ENCODE results near the gene ACOT9.

The ACOT9 gene

GRCh38 chrX:23742697-23743622 is at the start of gene ACOT9:
Gene ACOT9, minus strand, starts transcription at chrX:23743276. Its CDS starts 132 bp downstream, at chrX:23743144.
- peak; percentile 80 for ATAC-seq (replicated peaks; ENCODE audit: extremely low read depth, poor library complexity, severe bottlenecking)
- H3K4me3 Mint-ChIP-seq: peak within 1 kb of the TSS; percentile 86
- peaks cover 10% of the 10 kb centered on the region for H3K36me3 Mint-ChIP-seq (ENCODE audit: insufficient read depth)
- peak within 1 kb of the TSS; percentile 95 for H3K27ac Mint-ChIP-seq (ENCODE audit: low read depth)
- peaks cover 26% of the 10 kb centered on the region for H3K4me1 Mint-ChIP-seq
- peak; percentile 44 to 66 for DNase-seq (ENCODE audit: low spot score in 2 of 2)
- no peaks in the 10 kb centered on the region for H3K27me3 Mint-ChIP-seq
- H3K9me3 Mint-ChIP-seq: no peaks in the 10 kb centered on the region

GRCh38 chrX:23790155-23790497 is 47.0 kb upstream of the ACOT9 start:
- DNase-seq (ENCODE audit: low spot score in 2 of 2): no peak
- Mint-ChIP-seq H3K36me3 (ENCODE audit: insufficient read depth) (peaks cover 10% of the 10 kb centered on the region), H3K4me1 (peaks cover 3% of the 10 kb centered on the region), H3K27me3 (no peaks in the 10 kb centered on the region), H3K4me3 (no peak overlapping the region), H3K9me3 (no peaks in the 10 kb centered on the region), H3K27ac (ENCODE audit: low read depth) (no peak overlapping the region)
- no peak for ATAC-seq (replicated peaks; ENCODE audit: extremely low read depth, poor library complexity, severe bottlenecking)

- H3K27me3 Mint-ChIP-seq: no peaks in the 10 kb centered on the region
- peaks cover 16% of the 10 kb centered on the region for H3K36me3 Mint-ChIP-seq (ENCODE audit: insufficient read depth)
- no peak overlapping the region for H3K27ac Mint-ChIP-seq (ENCODE audit: low read depth)
- no peak for ATAC-seq (replicated peaks; ENCODE audit: extremely low read depth, poor library complexity, severe bottlenecking)
- no peaks in the 10 kb centered on the region for H3K9me3 Mint-ChIP-seq
- no peak for DNase-seq (ENCODE audit: low spot score in 2 of 2)
- H3K4me1 Mint-ChIP-seq: peaks cover 6% of the 10 kb centered on the region
- H3K4me3 Mint-ChIP-seq: no peak overlapping the region
Observed at GRCh38 chrX:23789386-23790154, 46.5 kb upstream of the ACOT9 start.

GRCh38 chrX:23788946-23789345 is 45.9 kb upstream of the ACOT9 start:
- Mint-ChIP-seq H3K27me3 (no peaks in the 10 kb centered on the region), H3K9me3 (no peaks in the 10 kb centered on the region), H3K27ac (ENCODE audit: low read depth) (no peak overlapping the region), H3K4me3 (no peak overlapping the region), H3K4me1 (peaks cover 12% of the 10 kb centered on the region), H3K36me3 (ENCODE audit: insufficient read depth) (peaks cover 22% of the 10 kb centered on the region)
- DNase-seq (ENCODE audit: low spot score in 2 of 2): no peak
- ATAC-seq (replicated peaks; ENCODE audit: extremely low read depth, poor library complexity, severe bottlenecking): no peak

- no peak for ATAC-seq (replicated peaks; ENCODE audit: extremely low read depth, poor library complexity, severe bottlenecking)
- Mint-ChIP-seq H3K36me3 (ENCODE audit: insufficient read depth) (peaks cover 26% of the 10 kb centered on the region), H3K27me3 (no peaks in the 10 kb centered on the region)
Observed at GRCh38 chrX:23788521-23788920, 45.4 kb upstream of the ACOT9 start.

GRCh38 chrX:23787745-23788118 is 44.7 kb upstream of the ACOT9 start:
- no peak overlapping the region for H3K27ac Mint-ChIP-seq (ENCODE audit: low read depth)
- H3K9me3 Mint-ChIP-seq: no peaks in the 10 kb centered on the region
- H3K4me1 Mint-ChIP-seq: peaks cover 18% of the 10 kb centered on the region
- ATAC-seq (replicated peaks; ENCODE audit: extremely low read depth, poor library complexity, severe bottlenecking) (no peak), DNase-seq (ENCODE audit: low spot score in 2 of 2) (no peak)
- H3K4me3 Mint-ChIP-seq: no peak overlapping the region
- no peaks in the 10 kb centered on the region for H3K27me3 Mint-ChIP-seq
- peaks cover 33% of the 10 kb centered on the region for H3K36me3 Mint-ChIP-seq (ENCODE audit: insufficient read depth)

More at GRCh38 chrX:23788521-23788920, 45.4 kb upstream of the ACOT9 start:
- Mint-ChIP-seq H3K9me3 (no peaks in the 10 kb centered on the region), H3K27ac (ENCODE audit: low read depth) (no peak overlapping the region), H3K4me3 (no peak overlapping the region), H3K4me1 (peaks cover 16% of the 10 kb centered on the region)
- no peak for DNase-seq (ENCODE audit: low spot score in 2 of 2)

- ATAC-seq (replicated peaks; ENCODE audit: extremely low read depth, poor library complexity, severe bottlenecking) (no peak), DNase-seq (ENCODE audit: low spot score in 2 of 2) (no peak)
- Mint-ChIP-seq H3K36me3 (ENCODE audit: insufficient read depth) (peaks cover 40% of the 10 kb centered on the region), H3K27ac (ENCODE audit: low read depth) (peak overlapping the region; percentile 41), H3K4me3 (no peak overlapping the region), H3K9me3 (no peaks in the 10 kb centered on the region), H3K4me1 (peaks cover 27% of the 10 kb centered on the region), H3K27me3 (no peaks in the 10 kb centered on the region)
Observed at GRCh38 chrX:23786268-23786815, 43.3 kb upstream of the ACOT9 start.

- ATAC-seq (replicated peaks; ENCODE audit: extremely low read depth, poor library complexity, severe bottlenecking) (no peak), DNase-seq (ENCODE audit: low spot score in 2 of 2) (no peak)
- Mint-ChIP-seq H3K4me1 (peaks cover 30% of the 10 kb centered on the region), H3K9me3 (no peaks in the 10 kb centered on the region), H3K27ac (ENCODE audit: low read depth) (no peak overlapping the region), H3K27me3 (no peaks in the 10 kb centered on the region), H3K4me3 (peak overlapping the region; percentile 96), H3K36me3 (ENCODE audit: insufficient read depth) (peaks cover 40% of the 10 kb centered on the region)
Observed at GRCh38 chrX:23785580-23785979, 42.5 kb upstream of the ACOT9 start.

GRCh38 chrX:23784470-23785331 is 41.6 kb upstream of the ACOT9 start:
- no peak for DNase-seq (ENCODE audit: low spot score in 2 of 2)
- Mint-ChIP-seq H3K27ac (ENCODE audit: low read depth) (peak overlapping the region; percentile 94), H3K4me1 (peaks cover 30% of the 10 kb centered on the region), H3K27me3 (no peaks in the 10 kb centered on the region), H3K4me3 (peak overlapping the region; percentile 96), H3K36me3 (ENCODE audit: insufficient read depth) (peaks cover 40% of the 10 kb centered on the region), H3K9me3 (no peaks in the 10 kb centered on the region)
- no peak for ATAC-seq (replicated peaks; ENCODE audit: extremely low read depth, poor library complexity, severe bottlenecking)

- Mint-ChIP-seq H3K9me3 (no peaks in the 10 kb centered on the region), H3K4me3 (peak overlapping the region; percentile 96), H3K4me1 (peaks cover 30% of the 10 kb centered on the region), H3K36me3 (ENCODE audit: insufficient read depth) (peaks cover 40% of the 10 kb centered on the region), H3K27me3 (no peaks in the 10 kb centered on the region), H3K27ac (ENCODE audit: low read depth) (peak overlapping the region; percentile 94)
- DNase-seq (ENCODE audit: low spot score in 2 of 2) (peak in 1 of 2 donors; percentile 13), ATAC-seq (replicated peaks; ENCODE audit: extremely low read depth, poor library complexity, severe bottlenecking) (no peak)
Observed at GRCh38 chrX:23783589-23784469, 40.8 kb upstream of the ACOT9 start.

- DNase-seq (ENCODE audit: low spot score in 2 of 2): peak; percentile 87 to 89
- peak; percentile 86 for ATAC-seq (replicated peaks; ENCODE audit: extremely low read depth, poor library complexity, severe bottlenecking)
- Mint-ChIP-seq H3K27ac (ENCODE audit: low read depth) (peak within 1 kb of the TSS; percentile 94), H3K27me3 (no peaks in the 10 kb centered on the region), H3K9me3 (no peaks in the 10 kb centered on the region), H3K4me1 (peaks cover 30% of the 10 kb centered on the region), H3K4me3 (peak within 1 kb of the TSS; percentile 96), H3K36me3 (ENCODE audit: insufficient read depth) (peaks cover 40% of the 10 kb centered on the region)
Observed at GRCh38 chrX:23782863-23783588, 40.0 kb upstream of the ACOT9 start, which contains the start of gene SAT1. Gene SAT1, plus strand, starts transcription at chrX:23783173. Its CDS starts 179 bp downstream, at chrX:23783352.

Measured in central memory CD8-positive, alpha-beta T cell (primary cell).